Neutrophil (primary cell): ENCODE data around the gene ACSBG1.

ENCODE experiments used
- H3K27ac ChIP-seq: fragments of 200-600 bp; sonication (generic); 2 replicates; pipeline ENCODE4 v1.5.1; 2016; ENCODE audit warnings: mild to moderate bottlenecking, moderate library complexity
- H3K27me3 ChIP-seq: fragments of 200-600 bp; sonication (generic); 2 replicates; pipeline ENCODE4 v1.6.0; 2016; ENCODE audit warnings: mild to moderate bottlenecking
- H3K36me3 ChIP-seq: fragments of 200-600 bp; sonication (generic); 2 replicates; pipeline ENCODE4 v1.5.1; 2017
- H3K4me1 ChIP-seq, 2 experiments: fragments of 200-600 bp in 1 of 2; sonication (generic) in 1 of 2; 1 replicate in 1 of 2; 2 replicates in 1 of 2; pipeline versions ENCODE4 v1.5.1 to v1.6.1; 2013 to 2016; ENCODE audit warnings: low read depth in 1 of 2, low read length in 1 of 2, mild to moderate bottlenecking in 1 of 2, moderate library complexity in 1 of 2; ENCODE audit not compliant: control insufficient read depth in 1 of 2, insufficient read depth in 1 of 2
- H3K4me3 ChIP-seq, 2 experiments: fragments of 200-600 bp in 1 of 2; sonication (generic) in 1 of 2; 1 replicate in 1 of 2; 2 replicates in 1 of 2; pipeline ENCODE4 v1.5.1; 2013 to 2016; ENCODE audit warnings: low read depth in 1 of 2, low read length in 1 of 2, mild to moderate bottlenecking in 1 of 2, moderate library complexity in 1 of 2
- H3K9me3 ChIP-seq: fragments of 200-600 bp; sonication (generic); 2 replicates; pipeline ENCODE4 v1.5.1; 2016
- TF ChIP-seq, protein P1 (sequence below): fragments of 200-600 bp; sonication (generic); IDR thresholded peaks from 2 replicates; pipeline ENCODE4 v1.5.1; 2016; ENCODE audit warnings: antibody characterized with exemption

ACSBG1 gene

DNA sequence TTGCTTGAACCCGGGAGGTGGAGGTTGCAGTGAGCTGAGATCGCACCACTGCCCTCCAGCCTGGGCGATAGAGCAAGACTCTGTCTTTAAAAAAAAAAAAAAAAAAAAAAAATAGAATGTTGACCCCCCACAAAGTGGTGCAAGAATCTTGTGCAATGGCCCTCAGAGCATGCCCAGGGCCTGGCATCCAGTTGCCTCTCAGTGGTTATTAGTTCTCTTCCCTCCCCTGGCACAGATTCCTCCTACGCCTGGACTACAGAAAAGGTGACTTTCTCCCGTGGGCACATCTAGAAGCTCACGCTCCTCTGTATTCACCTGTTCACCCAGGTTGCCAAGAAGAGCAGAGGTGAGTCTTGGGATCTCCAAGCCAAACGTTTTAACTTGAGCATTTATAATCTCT is 36.7 kb downstream of the ACSBG1 start:
- Histone ChIP-seq H3K4me1 (no peaks in the 10 kb centered on the region), H3K9me3 (no peaks in the 10 kb centered on the region), H3K4me3 (no peak overlapping the region), H3K36me3 (no peaks in the 10 kb centered on the region), H3K27ac (no peak overlapping the region), H3K27me3 (no peaks in the 10 kb centered on the region)
- TF ChIP-seq, protein P1, sequence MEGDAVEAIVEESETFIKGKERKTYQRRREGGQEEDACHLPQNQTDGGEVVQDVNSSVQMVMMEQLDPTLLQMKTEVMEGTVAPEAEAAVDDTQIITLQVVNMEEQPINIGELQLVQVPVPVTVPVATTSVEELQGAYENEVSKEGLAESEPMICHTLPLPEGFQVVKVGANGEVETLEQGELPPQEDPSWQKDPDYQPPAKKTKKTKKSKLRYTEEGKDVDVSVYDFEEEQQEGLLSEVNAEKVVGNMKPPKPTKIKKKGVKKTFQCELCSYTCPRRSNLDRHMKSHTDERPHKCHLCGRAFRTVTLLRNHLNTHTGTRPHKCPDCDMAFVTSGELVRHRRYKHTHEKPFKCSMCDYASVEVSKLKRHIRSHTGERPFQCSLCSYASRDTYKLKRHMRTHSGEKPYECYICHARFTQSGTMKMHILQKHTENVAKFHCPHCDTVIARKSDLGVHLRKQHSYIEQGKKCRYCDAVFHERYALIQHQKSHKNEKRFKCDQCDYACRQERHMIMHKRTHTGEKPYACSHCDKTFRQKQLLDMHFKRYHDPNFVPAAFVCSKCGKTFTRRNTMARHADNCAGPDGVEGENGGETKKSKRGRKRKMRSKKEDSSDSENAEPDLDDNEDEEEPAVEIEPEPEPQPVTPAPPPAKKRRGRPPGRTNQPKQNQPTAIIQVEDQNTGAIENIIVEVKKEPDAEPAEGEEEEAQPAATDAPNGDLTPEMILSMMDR, result no peak

GRCh38 chr15:78195735-78196201 is 38.6 kb downstream of the ACSBG1 start:
- H3K27me3 ChIP-seq, result no peaks in the 10 kb centered on the region
- H3K36me3 ChIP-seq, result no peaks in the 10 kb centered on the region
- TF ChIP-seq, protein P1, result peak; percentile 68
- H3K9me3 ChIP-seq, result no peaks in the 10 kb centered on the region
- no peak overlapping the region for H3K4me3 ChIP-seq
- H3K27ac ChIP-seq, result no peak overlapping the region
- H3K4me1 ChIP-seq, result no peaks in the 10 kb centered on the region

- TF ChIP-seq, protein P1, result no peak
- Histone ChIP-seq H3K4me3 (no peak overlapping the region), H3K4me1 (no peaks in the 10 kb centered on the region), H3K27ac (no peak overlapping the region), H3K9me3 (no peaks in the 10 kb centered on the region), H3K27me3 (peaks cover 4% of the 10 kb centered on the region), H3K36me3 (no peaks in the 10 kb centered on the region)
Measured at GRCh38 chr15:78194568-78194925, 39.8 kb downstream of the ACSBG1 start.

DNA sequence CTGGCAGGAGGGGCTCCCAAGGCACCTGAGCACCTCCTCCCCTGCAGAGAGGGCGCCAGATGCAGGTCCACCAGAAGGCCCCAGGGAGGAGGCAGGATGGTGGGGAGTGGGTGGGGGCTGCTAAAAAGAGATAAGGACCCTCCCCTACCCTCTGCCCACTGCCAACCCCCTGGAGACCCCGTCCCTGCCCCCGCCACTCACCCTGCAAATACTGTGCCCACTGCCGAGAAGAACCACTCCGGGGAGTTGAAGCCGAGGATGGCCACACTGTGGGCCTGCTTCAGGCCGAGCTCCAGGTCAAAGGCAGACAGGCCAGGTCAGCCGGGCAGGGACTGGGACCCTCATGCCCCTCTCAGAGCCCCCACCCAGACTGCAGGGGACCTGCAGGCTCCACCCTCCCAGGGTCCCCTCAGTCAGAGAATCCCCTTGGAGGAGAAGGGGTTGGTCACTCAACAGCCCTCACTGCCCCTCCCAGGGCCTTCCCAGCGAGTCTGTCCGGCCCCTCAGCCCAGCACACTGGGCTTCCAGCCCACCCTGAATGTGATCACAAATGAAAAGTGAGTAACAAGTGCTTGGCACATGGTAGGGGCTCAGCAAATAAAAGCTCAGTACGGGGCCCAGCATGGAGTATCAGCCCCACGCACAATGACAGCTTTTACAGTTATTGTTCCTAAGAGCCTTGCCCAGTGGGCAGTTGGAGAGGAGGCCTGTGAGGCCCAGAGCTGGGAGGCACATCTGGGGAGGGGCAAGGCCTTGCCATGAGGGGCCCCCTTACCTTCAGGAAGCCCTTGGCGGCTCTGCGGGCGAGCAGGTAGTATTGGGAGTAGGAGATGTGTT is 40.4 kb downstream of the ACSBG1 start:
- Histone ChIP-seq H3K27ac (no peak overlapping the region), H3K9me3 (no peaks in the 10 kb centered on the region), H3K4me1 (no peaks in the 10 kb centered on the region), H3K36me3 (no peaks in the 10 kb centered on the region), H3K4me3 (no peak overlapping the region), H3K27me3 (peaks cover 4% of the 10 kb centered on the region)
- TF ChIP-seq, protein P1, result no peak

GRCh38 chr15:78192826-78193594 is 41.4 kb downstream of the ACSBG1 start:
- peaks cover 4% of the 10 kb centered on the region for H3K27me3 ChIP-seq
- TF ChIP-seq, protein P1, result no peak
- H3K36me3 ChIP-seq, result no peaks in the 10 kb centered on the region
- H3K27ac ChIP-seq, result no peak overlapping the region
- no peak overlapping the region for H3K4me3 ChIP-seq
- H3K9me3 ChIP-seq, result no peaks in the 10 kb centered on the region
- no peaks in the 10 kb centered on the region for H3K4me1 ChIP-seq
